MCF 10A (cell line): ENCODE data around the gene PKP2. TPM values are rescaled to one million over a fixed set of nuclear protein-coding genes. Genes with fewer than 3 reads are reported as not detected.

Experiments used
- BruUV-seq: library from RNA; stranded (reverse); fragments of 400-500 nt; replicated peaks from 2 replicates; lab custom pipeline; 2021; lab: Mats Ljungman, UMichigan
- CTCF ChIA-PET: fragments of 300-600 bp; sonication (Branson Sonifier 250); formaldehyde crosslinking; extraction: SDS; loops from one replicate; lab custom pipeline; 2021; ENCODE audit warnings: antibody characterized with exemption, inconsistent platforms; lab: Yijun Ruan, JAX
- POLR2A ChIA-PET: fragments of 300-600, 350-650 bp; sonication (Branson Sonifier 250); formaldehyde crosslinking; extraction: SDS; loops from one replicate; lab custom pipeline; 2020; ENCODE audit warnings: antibody characterized with exemption, inconsistent platforms; lab: Yijun Ruan, JAX
- DNase-seq: peaks from one replicate; pipeline ENCODE4 v3.0.0-alpha.2; 2018; ENCODE audit not compliant: unreplicated experiment
- H3K27ac Mint-ChIP-seq: one replicate; pipeline ENCODE4 v1.8.0; 2022; ENCODE audit warnings: mild to moderate bottlenecking, low read depth, mixed read lengths; ENCODE audit not compliant: unreplicated experiment
- H3K27me3 Mint-ChIP-seq: one replicate; pipeline ENCODE4 v1.8.0; 2022; ENCODE audit warnings: mixed read lengths; ENCODE audit not compliant: insufficient read depth, unreplicated experiment
- H3K36me3 Mint-ChIP-seq: one replicate; pipeline ENCODE4 v1.8.0; 2022; ENCODE audit warnings: mild to moderate bottlenecking, moderate library complexity, mixed read lengths; ENCODE audit not compliant: insufficient read depth, unreplicated experiment
- H3K4me1 Mint-ChIP-seq: one replicate; pipeline ENCODE4 v1.8.0; 2022; ENCODE audit warnings: mixed read lengths; ENCODE audit not compliant: insufficient read depth, unreplicated experiment
- H3K4me3 Mint-ChIP-seq: one replicate; pipeline ENCODE4 v1.8.0; 2022; ENCODE audit warnings: mild to moderate bottlenecking, moderate library complexity, mixed read lengths; ENCODE audit not compliant: unreplicated experiment
- H3K9me3 Mint-ChIP-seq: one replicate; pipeline ENCODE4 v1.8.0; 2022; ENCODE audit warnings: mixed read lengths; ENCODE audit not compliant: unreplicated experiment
- intact Hi-C: fragments of 100-400 bp; cut with micrococcal nuclease; formaldehyde crosslinking; loops from 2 replicates; pipeline ENCODE4 v1.14.1; 2022
- total RNA-seq: library from RNA; stranded (reverse); gene quantifications from 2 replicates; pipeline ENCODE4 v1.2.3, GENCODE V29; 2022
- TF ChIP-seq, protein P1 (sequence below): fragments of 200-600 bp; IDR thresholded peaks from one replicate; pipeline ENCODE4 v1.8.0; 2022; ENCODE audit warnings: antibody characterized with exemption, mild to moderate bottlenecking; ENCODE audit not compliant: unreplicated experiment

Gene PKP2
- total RNA-seq, 1 experiment from 2014 or later, result 88.0 TPM

DNA sequence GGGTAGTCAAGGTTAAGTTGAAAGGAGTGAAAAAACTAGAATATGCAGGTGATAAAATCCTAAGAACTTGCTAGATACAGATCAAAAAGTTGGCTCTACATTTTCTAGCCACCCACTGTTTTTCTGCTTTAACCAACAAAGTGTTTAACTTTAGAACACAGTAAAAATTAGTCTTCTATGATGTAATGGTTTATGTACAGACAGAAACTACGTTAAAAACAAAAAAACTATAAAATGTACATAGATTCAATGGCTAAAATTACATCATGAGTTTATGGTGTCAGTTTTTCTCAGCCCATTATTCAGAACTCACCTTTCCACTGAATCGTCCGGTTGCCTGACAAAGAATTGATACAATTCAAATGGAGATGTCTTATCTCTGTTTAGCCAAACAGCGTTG lies 143.0 kb downstream of the PKP2 start:
- Mint-ChIP-seq H3K4me1 (peaks cover 13% of the 10 kb centered on the region), H3K4me3 (peak overlapping the region; percentile 86), H3K27me3 (no peaks in the 10 kb centered on the region), H3K9me3 (no peaks in the 10 kb centered on the region), H3K36me3 (peaks cover 49% of the 10 kb centered on the region), H3K27ac (peak overlapping the region; percentile 90)
- ChIA-PET POLR2A (interaction anchor here (0.7 to 3.5 kb wide), 4 partner anchors 9 to 291 kb away, joined by 3 to 54 read pairs (median 15); partner anchors contain the start of gene PKP2), CTCF (interaction anchor here (1.5 to 5.7 kb wide), 5 partner anchors 9 to 1268 kb away, joined by 3 to 60 read pairs (median 21); partner anchors contain the start of gene ALG10)
- TF ChIP-seq, protein P1, sequence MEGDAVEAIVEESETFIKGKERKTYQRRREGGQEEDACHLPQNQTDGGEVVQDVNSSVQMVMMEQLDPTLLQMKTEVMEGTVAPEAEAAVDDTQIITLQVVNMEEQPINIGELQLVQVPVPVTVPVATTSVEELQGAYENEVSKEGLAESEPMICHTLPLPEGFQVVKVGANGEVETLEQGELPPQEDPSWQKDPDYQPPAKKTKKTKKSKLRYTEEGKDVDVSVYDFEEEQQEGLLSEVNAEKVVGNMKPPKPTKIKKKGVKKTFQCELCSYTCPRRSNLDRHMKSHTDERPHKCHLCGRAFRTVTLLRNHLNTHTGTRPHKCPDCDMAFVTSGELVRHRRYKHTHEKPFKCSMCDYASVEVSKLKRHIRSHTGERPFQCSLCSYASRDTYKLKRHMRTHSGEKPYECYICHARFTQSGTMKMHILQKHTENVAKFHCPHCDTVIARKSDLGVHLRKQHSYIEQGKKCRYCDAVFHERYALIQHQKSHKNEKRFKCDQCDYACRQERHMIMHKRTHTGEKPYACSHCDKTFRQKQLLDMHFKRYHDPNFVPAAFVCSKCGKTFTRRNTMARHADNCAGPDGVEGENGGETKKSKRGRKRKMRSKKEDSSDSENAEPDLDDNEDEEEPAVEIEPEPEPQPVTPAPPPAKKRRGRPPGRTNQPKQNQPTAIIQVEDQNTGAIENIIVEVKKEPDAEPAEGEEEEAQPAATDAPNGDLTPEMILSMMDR, result no peak
- no TSS peak for BruUV-seq
- no peak for DNase-seq
- intact Hi-C loops, result loop anchor here (2.0 to 10.0 kb wide), 3 partner anchors 141 to 1099 kb away; partner anchors contain the start of gene ETFBKMT

DNA sequence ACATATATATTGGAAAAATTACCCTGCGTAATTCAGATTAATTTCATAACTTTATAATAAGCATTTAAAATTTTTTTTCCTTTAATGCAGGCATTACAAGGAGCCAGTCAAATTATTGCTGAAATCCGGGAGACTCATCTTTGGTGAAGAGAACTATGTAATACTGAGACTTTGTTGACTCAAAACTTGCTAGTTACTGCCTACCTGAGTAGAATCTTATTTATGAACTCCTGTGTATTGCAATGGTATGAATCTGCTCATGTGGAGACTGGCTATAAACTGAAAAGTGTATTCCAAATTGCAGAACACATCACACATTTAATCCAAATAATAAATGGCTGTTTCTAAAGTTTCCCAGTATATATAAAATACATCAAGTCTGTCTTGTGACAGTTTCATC lies 153.3 kb downstream of the PKP2 start:
- TF ChIP-seq, protein P1, result no peak
- no TSS peak for BruUV-seq
- intact Hi-C loops, result no loop called here
- H3K4me3 Mint-ChIP-seq, result no peak overlapping the region
- H3K4me1 Mint-ChIP-seq, result no peaks in the 10 kb centered on the region
- ChIA-PET CTCF (interaction anchor here (3.5 kb wide), 1 partner anchor 12 kb away, joined by 21 read pairs; the partner anchor contains the start of gene YARS2), POLR2A (interaction anchor here (4.8 kb wide), 1 partner anchor 12 kb away, joined by 23 read pairs; the partner anchor contains the start of gene YARS2)
- no peak for DNase-seq
- no peak overlapping the region for H3K27ac Mint-ChIP-seq
- no peaks in the 10 kb centered on the region for H3K9me3 Mint-ChIP-seq
- H3K27me3 Mint-ChIP-seq, result no peaks in the 10 kb centered on the region
- H3K36me3 Mint-ChIP-seq, result peaks cover 88% of the 10 kb centered on the region

DNA sequence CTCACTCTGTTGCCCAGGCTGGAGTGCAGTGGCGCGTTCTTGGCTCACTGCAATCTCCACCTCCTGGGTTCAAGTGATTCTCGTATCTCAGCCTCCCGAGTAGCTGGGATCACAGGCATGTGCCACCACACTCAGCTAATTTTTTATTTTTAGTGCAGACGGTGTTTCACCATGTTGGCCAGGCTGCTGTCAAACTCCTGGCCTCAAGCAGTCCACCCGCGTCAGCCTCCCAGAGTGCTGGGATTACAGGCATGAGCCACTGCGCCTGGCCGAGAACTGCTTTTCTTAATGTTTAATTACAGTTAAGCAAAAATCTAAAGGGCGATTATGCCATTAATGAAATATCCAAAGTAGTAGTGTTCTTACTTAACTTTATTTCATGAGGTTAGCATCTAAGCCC lies 154.4 kb downstream of the PKP2 start:
- peaks cover 85% of the 10 kb centered on the region for H3K36me3 Mint-ChIP-seq
- no peak overlapping the region for H3K4me3 Mint-ChIP-seq
- H3K27ac Mint-ChIP-seq, result no peak overlapping the region
- TF ChIP-seq, protein P1, result no peak
- no peaks in the 10 kb centered on the region for H3K9me3 Mint-ChIP-seq
- DNase-seq, result no peak
- POLR2A ChIA-PET, result interaction anchor here (0.6 to 0.8 kb wide), 2 partner anchors 20 to 464 kb away, joined by 4 read pairs; no protein-coding TSS in a partner anchor
- H3K27me3 Mint-ChIP-seq, result no peaks in the 10 kb centered on the region
- H3K4me1 Mint-ChIP-seq, result no peaks in the 10 kb centered on the region
- BruUV-seq, result no TSS peak
- CTCF ChIA-PET, result interaction anchor here (0.6 to 1.7 kb wide), 3 partner anchors 13 to 258 kb away, joined by 3 to 6 read pairs (median 4); partner anchors contain the start of gene YARS2
- intact Hi-C loops, result no loop called here

Other genes starting within 250 kb of the PKP2 start
- 72.5 and 86.9 TPM in 2 replicates for gene DNM1L, start 217.5 kb downstream of the PKP2 start, total RNA-seq
- 27.2 and 30.1 TPM in 2 replicates for gene YARS2, start 140.9 kb downstream of the PKP2 start, total RNA-seq